IgD-negative memory B cell (primary cell): ENCODE data around the gene USE1. TPM values are rescaled to one million over a fixed set of nuclear protein-coding genes. Genes with fewer than 3 reads are reported as not detected.

ENCODE experiments used
- H3K27ac Mint-ChIP-seq, 3 donors: one replicate each; pipeline ENCODE4 v1.8.0; 2020 to 2022; ENCODE audit warnings: mild to moderate bottlenecking in 3 of 3, mixed read lengths in 3 of 3, moderate library complexity in 1 of 3
- H3K27me3 Mint-ChIP-seq: one replicate; pipeline ENCODE4 v1.8.0; 2021; ENCODE audit warnings: mixed read lengths
- H3K36me3 Mint-ChIP-seq: one replicate; pipeline ENCODE4 v1.8.0; 2020; ENCODE audit warnings: mild to moderate bottlenecking, mixed read lengths
- H3K4me1 Mint-ChIP-seq, 3 donors: one replicate each; pipeline ENCODE4 v1.8.0; 2020 to 2022; ENCODE audit warnings: mixed read lengths in 3 of 3, mild to moderate bottlenecking in 1 of 3
- H3K4me3 Mint-ChIP-seq, 4 donors: one replicate each; pipeline ENCODE4 v1.8.0; 2020 to 2022; ENCODE audit warnings: mild to moderate bottlenecking in 4 of 4, mixed read lengths in 4 of 4, moderate library complexity in 3 of 4
- H3K9me3 Mint-ChIP-seq, 3 donors: one replicate each; pipeline ENCODE4 v1.8.0; 2020 to 2021; ENCODE audit warnings: mixed read lengths in 3 of 3, mild to moderate bottlenecking in 1 of 3
- polyA plus RNA-seq: library from polyadenylated mRNA; unstranded; fragments of 300-500 nt; fragmentation: Illumina TruSeq; gene quantifications from one replicate; pipeline ENCODE4 v1.2.3, GENCODE V29; 2021

Gene USE1
- polyA plus RNA-seq, 1 donor from 2014 or later: 52.5 TPM

DNA sequence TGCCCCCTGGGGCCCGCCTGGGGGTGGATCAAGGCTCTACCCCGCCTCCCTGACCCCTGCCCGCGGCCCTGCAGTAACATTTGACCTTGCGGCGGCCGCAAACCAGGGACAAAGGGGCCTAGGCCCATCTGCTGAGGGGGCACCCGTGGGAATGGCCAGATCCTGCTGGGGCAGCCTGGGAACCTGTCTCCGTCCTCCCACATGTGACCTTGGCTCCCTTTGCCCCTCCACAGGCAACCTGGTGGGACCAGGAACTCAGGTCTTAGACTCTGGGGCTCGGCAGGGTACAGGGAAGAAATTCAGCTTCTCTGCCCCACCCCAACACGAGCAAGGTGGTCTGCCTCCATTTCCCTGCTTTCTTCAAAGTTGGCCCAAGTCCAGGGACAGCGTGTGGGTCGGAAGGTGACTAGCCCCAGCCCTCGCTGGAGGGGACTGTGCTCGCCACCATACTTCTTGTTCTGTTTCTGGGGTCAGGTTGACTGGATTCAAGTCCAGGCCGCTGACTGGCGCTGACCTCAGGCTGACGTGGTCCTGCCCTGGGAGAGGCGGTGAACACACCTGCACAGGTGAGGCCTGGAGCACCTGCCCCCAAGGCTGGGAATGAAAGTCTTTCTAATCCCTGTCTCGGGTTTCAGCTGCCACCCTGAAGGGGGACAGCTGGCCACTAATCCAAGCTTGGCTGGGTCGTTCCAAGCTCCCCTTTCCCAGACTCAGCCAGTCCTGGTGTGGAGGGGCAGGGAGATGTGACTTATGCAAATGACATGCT is 33.0 kb downstream of the USE1 start:
- Mint-ChIP-seq H3K4me3 (peak overlapping the region in 1 of 4 donors; percentile 75), H3K4me1 (peaks cover 0 to 5% (median 0%) of the 10 kb centered on the region in 3 donors), H3K36me3 (no peaks in the 10 kb centered on the region), H3K27ac (peak overlapping the region in 2 of 3 donors; percentile 39 to 53), H3K9me3 (no peaks in the 10 kb centered on the region), H3K27me3 (no peaks in the 10 kb centered on the region)

DNA sequence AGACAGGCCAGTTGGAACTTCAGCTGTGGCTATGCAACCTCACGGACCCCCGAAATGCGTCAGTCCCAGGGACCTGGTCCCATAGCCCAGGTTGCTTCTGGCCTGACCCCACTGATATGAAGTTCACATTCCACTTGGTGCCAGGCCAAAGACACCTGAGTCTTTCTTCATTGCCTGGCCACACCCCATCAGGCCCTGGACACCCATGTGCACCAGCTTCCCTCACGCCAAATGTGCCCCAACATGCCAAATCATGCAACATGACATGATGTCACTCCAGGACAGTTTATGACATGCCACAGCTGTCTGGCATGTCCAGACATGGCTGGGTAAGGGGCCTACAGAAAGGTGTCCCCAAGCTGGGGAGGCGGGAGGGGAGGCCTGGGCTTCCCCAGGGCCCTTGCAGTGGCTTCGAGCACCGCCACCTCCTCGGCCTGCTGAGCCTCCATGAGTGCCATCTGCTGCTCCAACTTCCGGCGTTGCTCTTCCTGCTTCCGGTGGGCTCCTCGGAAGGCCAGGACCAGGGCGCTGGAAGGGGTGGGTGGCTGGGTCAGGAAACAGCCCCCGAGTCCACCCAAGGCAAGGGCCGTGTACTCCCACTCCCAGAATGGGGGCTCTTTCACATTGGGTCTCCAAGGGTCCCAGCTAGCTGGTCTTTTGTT is 34.9 kb downstream of the USE1 start:
- Mint-ChIP-seq H3K4me3 (peak overlapping the region in 2 of 4 donors; percentile 63 to 75), H3K9me3 (no peaks in the 10 kb centered on the region), H3K4me1 (peaks cover 0 to 4% (median 0%) of the 10 kb centered on the region in 3 donors), H3K27ac (peak overlapping the region in 2 of 3 donors; percentile 25 to 90), H3K36me3 (no peaks in the 10 kb centered on the region), H3K27me3 (no peaks in the 10 kb centered on the region)

DNA sequence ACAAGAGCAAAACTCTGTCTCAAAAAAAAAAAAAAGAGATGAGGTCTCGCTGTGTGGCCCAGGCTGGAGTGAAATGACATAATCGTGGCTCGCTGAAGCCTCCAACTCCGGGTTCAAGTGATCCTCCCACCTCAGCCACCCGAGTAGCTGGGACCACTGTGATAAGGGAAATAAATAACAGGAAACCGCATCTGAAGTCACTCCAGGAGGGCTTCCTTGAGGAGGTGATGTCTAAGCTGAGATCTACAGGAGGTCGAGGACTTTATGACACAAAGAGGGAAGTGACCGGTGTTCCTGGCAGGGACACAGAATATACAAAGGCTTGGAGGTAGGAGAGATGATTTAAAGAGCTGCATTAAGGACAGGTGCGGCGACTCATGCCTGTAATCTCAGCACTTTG is 39.5 kb downstream of the USE1 start:
- H3K4me3 Mint-ChIP-seq: peak overlapping the region in 1 of 4 donors; percentile 14
- peak overlapping the region in 1 of 3 donors; percentile 84 for H3K27ac Mint-ChIP-seq
- no peaks in the 10 kb centered on the region for H3K27me3 Mint-ChIP-seq
- H3K9me3 Mint-ChIP-seq: no peaks in the 10 kb centered on the region
- H3K36me3 Mint-ChIP-seq: no peaks in the 10 kb centered on the region
- no peaks in the 10 kb centered on the region for H3K4me1 Mint-ChIP-seq

DNA sequence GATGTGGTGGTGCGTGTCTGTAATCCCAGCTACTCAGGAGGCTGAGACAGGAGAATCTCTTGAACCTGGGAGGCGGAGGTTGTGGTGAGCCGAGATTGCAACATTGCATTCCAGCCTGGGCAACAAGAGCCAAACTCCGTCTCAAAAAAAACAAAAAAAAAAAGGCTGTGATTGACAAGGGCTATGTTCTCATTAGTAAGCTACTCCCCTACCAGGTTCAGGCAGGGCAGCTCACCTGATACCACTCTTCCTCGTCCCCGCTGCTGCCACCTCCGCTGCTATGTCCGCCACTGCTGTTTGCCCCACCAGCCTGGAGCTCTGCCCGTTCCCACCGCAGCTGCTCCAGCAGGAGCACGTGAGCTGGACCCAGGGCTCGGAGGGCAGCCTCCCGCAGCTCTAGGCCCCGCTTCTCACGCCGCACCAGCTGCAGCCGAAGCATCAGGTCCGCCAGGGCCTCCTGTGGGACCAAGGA is 40.0 kb downstream of the USE1 start:
- Mint-ChIP-seq H3K9me3 (no peaks in the 10 kb centered on the region), H3K4me1 (no peaks in the 10 kb centered on the region), H3K27me3 (no peaks in the 10 kb centered on the region), H3K27ac (no peak overlapping the region), H3K36me3 (no peaks in the 10 kb centered on the region), H3K4me3 (peak overlapping the region in 1 of 4 donors; percentile 14)

DNA sequence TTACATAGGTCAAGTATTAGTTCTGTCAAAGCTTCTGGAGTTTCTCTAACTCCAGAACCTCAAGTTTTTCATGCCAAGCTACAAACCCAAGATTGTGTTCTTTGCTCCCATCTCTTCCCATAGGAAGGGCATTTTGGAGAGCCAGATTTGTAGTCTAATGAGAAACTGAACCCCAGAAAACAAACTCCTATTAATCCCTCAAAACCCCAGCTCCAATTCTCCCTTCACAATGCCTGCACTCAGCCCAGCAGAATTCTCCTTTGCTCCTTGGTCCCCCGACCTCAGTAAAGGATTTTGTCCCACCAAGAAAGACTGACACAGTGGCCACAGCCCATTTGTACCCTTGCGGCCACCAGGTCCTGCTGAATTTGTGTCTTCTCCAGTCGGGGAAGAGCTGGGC is 41.0 kb downstream of the USE1 start:
- H3K36me3 Mint-ChIP-seq: no peaks in the 10 kb centered on the region
- no peak overlapping the region for H3K4me3 Mint-ChIP-seq
- H3K27ac Mint-ChIP-seq: no peak overlapping the region
- H3K27me3 Mint-ChIP-seq: no peaks in the 10 kb centered on the region
- H3K9me3 Mint-ChIP-seq: no peaks in the 10 kb centered on the region
- H3K4me1 Mint-ChIP-seq: peaks cover 4 to 6% (median 4%) of the 10 kb centered on the region in 3 donors

DNA sequence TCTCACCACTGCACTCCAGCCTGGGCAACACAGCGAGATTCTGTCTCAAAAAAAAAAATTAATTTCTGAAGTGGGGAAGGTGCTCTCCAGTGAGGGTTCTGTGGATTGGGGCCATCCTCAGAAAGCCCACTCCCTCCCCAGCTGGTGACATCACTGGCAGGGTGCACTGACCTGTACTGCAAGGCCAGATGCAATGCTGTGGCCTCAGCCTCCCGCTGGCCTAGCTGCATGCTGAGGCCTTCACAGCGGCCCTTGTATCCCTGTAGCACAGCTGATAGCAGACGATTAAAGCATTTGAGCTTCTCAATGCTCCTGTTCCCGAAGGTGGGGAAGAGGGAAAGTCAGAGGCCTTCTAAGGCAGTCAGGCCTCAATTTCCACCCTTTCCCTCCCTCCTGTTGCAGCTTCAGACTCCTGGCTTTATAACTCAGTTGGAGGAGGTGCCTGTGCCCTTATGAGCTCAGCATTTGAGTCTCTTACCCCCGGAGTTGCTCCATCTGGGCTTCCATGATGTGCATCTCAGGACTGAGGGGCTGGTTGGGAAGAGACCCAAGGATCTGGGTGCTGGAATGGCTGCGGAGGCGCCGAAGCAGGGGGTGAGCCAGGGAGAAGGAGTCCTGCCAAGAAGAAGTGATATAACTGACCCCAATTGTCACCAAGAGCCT is 44.1 kb downstream of the USE1 start:
- no peaks in the 10 kb centered on the region for H3K9me3 Mint-ChIP-seq
- no peak overlapping the region for H3K27ac Mint-ChIP-seq
- H3K36me3 Mint-ChIP-seq: no peaks in the 10 kb centered on the region
- H3K4me1 Mint-ChIP-seq: peaks cover 4 to 6% (median 4%) of the 10 kb centered on the region in 3 donors
- no peaks in the 10 kb centered on the region for H3K27me3 Mint-ChIP-seq
- no peak overlapping the region for H3K4me3 Mint-ChIP-seq

DNA sequence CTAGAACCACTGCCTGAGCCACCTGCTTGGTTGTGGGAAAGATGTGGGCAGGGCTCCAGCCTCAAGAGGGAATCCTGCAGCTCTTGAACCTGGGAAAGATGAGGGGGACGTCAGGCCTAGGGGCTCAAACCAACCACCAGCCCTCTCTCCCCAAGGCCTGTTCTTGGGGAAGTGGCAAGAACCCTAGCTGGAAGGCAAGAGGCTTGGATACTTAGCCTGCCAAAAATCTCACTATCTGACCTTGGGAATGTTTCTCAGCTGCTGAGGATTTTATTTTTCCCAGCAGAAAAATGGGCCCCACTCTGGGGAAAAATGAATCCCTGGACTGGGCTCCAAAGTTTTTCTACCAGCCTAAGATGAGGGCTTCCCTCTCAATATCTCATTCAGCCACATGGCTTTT is 44.8 kb downstream of the USE1 start:
- Mint-ChIP-seq H3K27me3 (no peaks in the 10 kb centered on the region), H3K27ac (no peak overlapping the region), H3K36me3 (no peaks in the 10 kb centered on the region), H3K4me1 (peaks cover 4 to 7% (median 4%) of the 10 kb centered on the region in 3 donors), H3K9me3 (no peaks in the 10 kb centered on the region), H3K4me3 (no peak overlapping the region)

DNA sequence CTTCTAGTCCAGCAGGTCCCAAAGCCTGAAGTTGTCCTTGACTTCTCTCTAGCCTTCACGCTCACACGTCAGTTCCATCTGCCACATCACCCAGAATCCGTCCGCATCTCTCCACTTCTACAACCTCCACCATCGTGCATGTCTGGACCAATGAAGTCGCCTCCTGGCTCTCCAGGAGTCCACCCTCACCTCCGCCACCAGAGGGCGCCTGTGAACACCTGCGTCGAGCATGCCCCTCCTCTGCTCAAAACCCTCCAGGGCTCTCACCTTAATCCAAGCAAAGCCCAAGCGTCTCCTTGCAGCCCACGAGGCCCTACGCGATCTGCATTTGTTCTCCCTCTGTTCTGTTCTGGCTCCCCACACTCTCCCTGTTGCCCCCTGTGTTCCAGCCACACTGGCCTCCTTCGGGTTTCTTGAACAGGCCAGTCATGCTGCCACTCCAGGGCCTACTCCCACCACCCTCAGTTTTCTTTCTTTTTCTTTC is 45.7 kb downstream of the USE1 start:
- Mint-ChIP-seq H3K4me3 (no peak overlapping the region), H3K36me3 (no peaks in the 10 kb centered on the region), H3K4me1 (peaks cover 4 to 7% (median 4%) of the 10 kb centered on the region in 3 donors), H3K27me3 (no peaks in the 10 kb centered on the region), H3K9me3 (no peaks in the 10 kb centered on the region), H3K27ac (no peak overlapping the region)

DNA sequence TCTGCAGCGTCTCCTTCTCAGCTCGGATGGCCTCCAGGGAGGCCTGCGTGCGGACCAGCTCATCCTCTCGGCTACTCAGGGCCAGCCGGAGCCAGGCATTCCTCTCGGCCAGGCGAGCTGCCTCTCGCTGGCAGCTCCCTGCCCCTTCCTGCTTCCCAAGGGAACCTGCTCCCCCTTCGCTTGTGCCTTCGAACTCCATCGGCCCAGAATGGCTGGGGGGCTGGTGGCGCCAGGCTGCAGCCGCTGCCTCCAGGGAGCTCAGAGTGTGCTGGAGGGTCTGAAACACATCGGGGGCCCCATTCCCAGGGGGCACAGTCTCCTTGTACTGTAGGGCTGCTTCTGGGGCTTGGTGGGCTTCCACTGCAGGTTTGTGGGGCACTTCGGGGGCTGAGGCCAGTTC is 47.4 kb downstream of the USE1 start:
- no peaks in the 10 kb centered on the region for H3K9me3 Mint-ChIP-seq
- H3K4me3 Mint-ChIP-seq: peak overlapping the region in 1 of 4 donors; percentile 65
- no peaks in the 10 kb centered on the region for H3K27me3 Mint-ChIP-seq
- no peaks in the 10 kb centered on the region for H3K36me3 Mint-ChIP-seq
- no peak overlapping the region for H3K27ac Mint-ChIP-seq
- peaks cover 10 to 17% (median 10%) of the 10 kb centered on the region in 3 donors for H3K4me1 Mint-ChIP-seq

DNA sequence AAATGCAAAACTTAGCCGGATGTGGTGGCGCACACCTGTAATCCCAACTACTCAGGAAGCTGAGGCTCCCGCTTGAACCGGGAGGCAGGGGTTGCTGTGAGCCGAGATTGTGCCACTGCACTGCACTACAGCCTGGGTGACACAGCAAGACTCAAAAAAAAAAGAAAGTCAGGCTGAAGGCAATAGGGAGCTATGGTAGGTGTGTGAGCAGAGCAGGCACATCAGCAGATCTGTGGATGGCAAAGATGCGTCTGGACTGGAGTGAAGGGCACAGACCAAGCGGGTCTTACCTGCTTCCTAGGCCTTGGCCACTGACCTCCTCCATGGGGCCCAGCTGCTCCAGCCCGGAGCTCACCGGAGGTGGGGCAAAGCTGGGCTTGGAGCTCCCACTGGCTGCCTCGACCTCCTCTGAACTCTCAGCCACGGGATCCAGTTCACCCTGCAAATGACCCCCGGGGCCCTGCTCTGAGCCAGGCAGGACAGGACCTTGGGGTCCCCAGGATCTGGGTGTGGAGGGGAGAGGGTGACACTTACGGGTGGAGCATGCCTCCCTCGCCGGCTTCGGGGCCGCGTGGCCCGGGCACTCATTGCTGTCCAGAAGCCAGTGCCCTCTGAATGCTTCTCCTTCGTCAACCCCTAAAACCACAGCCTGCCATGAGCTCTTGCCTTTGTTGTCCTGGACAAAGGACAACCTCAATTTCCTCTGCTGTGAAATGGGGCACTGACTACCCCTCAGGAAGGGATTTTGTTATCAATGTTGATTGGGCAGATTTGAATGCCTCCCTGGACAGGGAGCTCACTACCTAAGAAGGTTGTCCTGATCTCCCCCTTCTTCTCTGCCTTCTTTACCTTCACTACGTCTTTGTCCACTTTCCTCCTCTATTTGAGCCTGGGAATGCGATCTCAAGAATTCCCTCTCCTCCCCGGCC is 48.8 kb downstream of the USE1 start:
- H3K9me3 Mint-ChIP-seq: no peaks in the 10 kb centered on the region
- peaks cover 10 to 22% (median 14%) of the 10 kb centered on the region in 3 donors for H3K4me1 Mint-ChIP-seq
- peak overlapping the region in 2 of 3 donors; percentile 20 to 28 for H3K27ac Mint-ChIP-seq
- no peak overlapping the region for H3K4me3 Mint-ChIP-seq
- H3K27me3 Mint-ChIP-seq: no peaks in the 10 kb centered on the region
- H3K36me3 Mint-ChIP-seq: no peaks in the 10 kb centered on the region

DNA sequence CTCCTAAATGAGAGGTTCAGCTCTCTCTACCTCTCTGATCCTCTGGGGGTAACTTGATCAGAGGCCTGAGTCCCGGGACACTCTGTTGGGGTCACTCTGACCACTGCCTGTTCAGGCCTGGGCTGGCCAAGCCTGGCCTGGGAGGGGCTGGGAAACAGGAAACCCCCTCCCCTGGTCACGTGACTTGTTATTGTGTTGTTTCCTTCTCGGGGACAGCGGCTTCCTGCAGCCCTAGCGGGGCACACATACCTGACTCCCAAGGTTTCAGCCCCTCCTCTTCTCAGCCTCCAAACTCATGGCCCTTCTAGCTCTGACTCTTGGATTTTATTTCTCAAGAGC is 49.5 kb downstream of the USE1 start, which contains the start of gene USHBP1:
Gene USHBP1 (minus strand): TSS at position 105 of the 339 bp plus-strand sequence. CDS start 446 bp downstream, outside the sequence.
- no peaks in the 10 kb centered on the region for H3K9me3 Mint-ChIP-seq
- peak within 1 kb of the TSS; percentile 20 to 43 (median 28) for H3K27ac Mint-ChIP-seq
- peaks cover 10 to 22% (median 14%) of the 10 kb centered on the region in 3 donors for H3K4me1 Mint-ChIP-seq
- no peaks in the 10 kb centered on the region for H3K27me3 Mint-ChIP-seq
- no peaks in the 10 kb centered on the region for H3K36me3 Mint-ChIP-seq
- peak within 1 kb of the TSS in 1 of 4 donors; percentile 5 for H3K4me3 Mint-ChIP-seq

DNA sequence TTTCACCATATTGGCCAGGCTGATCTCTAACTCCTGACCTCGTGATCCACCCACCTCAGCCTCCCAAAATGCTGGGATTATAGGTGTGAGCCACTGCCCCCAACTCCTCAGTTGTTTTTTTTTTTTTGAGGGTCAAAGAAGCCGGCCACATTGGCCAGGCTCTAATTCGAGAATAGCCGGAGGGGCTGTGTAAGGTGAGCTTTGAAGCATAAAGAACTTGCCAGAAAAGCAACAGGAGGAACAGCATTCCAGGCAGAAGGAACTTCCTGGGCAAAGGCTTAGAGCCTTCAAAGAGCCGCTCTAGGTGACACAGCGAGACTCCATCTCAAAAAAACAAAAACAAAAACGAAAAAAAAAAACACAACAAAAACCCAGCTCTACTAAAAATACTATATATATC is 50.9 kb downstream of the USE1 start:
- Mint-ChIP-seq H3K4me1 (peaks cover 7 to 19% (median 10%) of the 10 kb centered on the region in 3 donors), H3K27me3 (no peaks in the 10 kb centered on the region), H3K9me3 (no peaks in the 10 kb centered on the region), H3K36me3 (no peaks in the 10 kb centered on the region), H3K4me3 (peak overlapping the region in 1 of 4 donors; percentile 89), H3K27ac (peak overlapping the region in 2 of 3 donors; percentile 43 to 84)

DNA sequence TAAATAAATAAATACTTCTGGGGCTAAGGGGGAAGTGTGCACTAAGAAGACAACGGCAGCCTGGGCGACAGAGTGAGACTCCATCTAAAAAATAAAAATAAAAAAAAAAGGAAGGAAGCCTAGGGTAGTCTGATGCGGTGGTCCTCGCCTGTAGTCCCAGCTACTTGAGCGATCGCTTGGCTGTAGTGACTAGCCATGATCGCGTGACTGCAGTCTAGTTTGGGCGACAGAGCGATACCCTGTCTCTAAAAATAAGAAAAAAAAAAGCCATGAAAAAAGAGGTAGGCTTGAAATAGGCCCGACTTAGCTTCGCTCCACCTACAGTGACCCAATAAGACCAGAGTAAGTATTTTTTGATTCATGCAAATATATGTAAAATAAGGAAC is 51.4 kb downstream of the USE1 start:
- no peaks in the 10 kb centered on the region for H3K36me3 Mint-ChIP-seq
- H3K27me3 Mint-ChIP-seq: no peaks in the 10 kb centered on the region
- peak overlapping the region; percentile 83 to 93 (median 87) for H3K4me3 Mint-ChIP-seq

More for the DNA sequence above, 51.4 kb downstream of the USE1 start:
- Mint-ChIP-seq H3K9me3 (no peaks in the 10 kb centered on the region), H3K4me1 (peaks cover 7 to 18% (median 13%) of the 10 kb centered on the region in 3 donors), H3K27ac (peak overlapping the region; percentile 83 to 94 (median 84))
